ENCODE data around the gene PERP. TPM values are rescaled to one million over a fixed set of nuclear protein-coding genes. Genes with fewer than 3 reads are reported as not detected.

Gene PERP
- total RNA-seq, 1 donor from 2014 or later: 33.2 TPM

DNA sequence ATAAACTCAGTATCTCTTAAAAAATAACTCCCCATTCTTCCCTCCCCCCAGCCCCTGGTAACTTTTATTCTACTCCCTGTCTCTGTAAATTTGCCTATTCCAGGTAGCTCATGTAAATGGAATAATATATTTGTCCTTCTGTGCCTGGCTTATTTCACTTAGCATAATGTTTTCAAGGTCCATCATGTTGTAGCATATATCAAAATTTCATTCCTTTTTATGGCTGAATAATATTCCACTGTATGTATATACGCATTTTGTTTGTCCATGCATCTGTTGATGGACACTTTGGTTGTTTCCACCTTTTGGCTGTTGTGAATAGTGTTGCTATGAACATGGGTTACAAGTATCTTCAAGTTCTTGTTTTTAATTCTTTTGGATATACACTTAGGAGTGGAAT lies 13.0 kb downstream of the PERP start:
- TF ChIP-seq, protein P1, sequence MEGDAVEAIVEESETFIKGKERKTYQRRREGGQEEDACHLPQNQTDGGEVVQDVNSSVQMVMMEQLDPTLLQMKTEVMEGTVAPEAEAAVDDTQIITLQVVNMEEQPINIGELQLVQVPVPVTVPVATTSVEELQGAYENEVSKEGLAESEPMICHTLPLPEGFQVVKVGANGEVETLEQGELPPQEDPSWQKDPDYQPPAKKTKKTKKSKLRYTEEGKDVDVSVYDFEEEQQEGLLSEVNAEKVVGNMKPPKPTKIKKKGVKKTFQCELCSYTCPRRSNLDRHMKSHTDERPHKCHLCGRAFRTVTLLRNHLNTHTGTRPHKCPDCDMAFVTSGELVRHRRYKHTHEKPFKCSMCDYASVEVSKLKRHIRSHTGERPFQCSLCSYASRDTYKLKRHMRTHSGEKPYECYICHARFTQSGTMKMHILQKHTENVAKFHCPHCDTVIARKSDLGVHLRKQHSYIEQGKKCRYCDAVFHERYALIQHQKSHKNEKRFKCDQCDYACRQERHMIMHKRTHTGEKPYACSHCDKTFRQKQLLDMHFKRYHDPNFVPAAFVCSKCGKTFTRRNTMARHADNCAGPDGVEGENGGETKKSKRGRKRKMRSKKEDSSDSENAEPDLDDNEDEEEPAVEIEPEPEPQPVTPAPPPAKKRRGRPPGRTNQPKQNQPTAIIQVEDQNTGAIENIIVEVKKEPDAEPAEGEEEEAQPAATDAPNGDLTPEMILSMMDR (IDR thresholded peaks at IDR 0.05): no peak
- Histone ChIP-seq H3K27me3 (no peaks in the 10 kb centered on the region), H3K27ac (no peak overlapping the region), H3K36me3 (peaks cover 13% of the 10 kb centered on the region), H3K9me3 (no peaks in the 10 kb centered on the region), H3K4me1 (no peaks in the 10 kb centered on the region), H3K4me3 (no peak overlapping the region)
- DNase-seq (no peak), ATAC-seq (no peak)
- intact Hi-C loops (cut with DNase I): no loop called here

DNA sequence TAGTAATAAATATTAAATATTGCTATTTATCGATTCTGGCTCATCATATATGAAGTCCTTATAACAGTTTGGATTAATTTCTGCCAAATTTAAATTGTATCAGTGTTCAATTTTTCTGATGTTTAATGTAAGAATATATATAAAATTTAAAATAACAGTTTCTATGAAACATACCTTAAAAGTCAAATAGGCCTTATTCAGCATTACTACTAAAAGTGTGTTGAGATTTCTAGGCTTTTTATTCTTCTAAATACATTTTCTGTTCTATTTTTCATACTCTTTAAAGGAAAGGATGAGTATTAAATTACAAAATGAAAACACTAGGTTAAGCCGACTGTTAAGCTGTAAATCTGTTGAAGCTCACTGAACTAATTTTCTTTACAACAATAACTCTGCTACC lies 13.6 kb downstream of the PERP start:
- no peak overlapping the region for H3K27ac ChIP-seq

DNA sequence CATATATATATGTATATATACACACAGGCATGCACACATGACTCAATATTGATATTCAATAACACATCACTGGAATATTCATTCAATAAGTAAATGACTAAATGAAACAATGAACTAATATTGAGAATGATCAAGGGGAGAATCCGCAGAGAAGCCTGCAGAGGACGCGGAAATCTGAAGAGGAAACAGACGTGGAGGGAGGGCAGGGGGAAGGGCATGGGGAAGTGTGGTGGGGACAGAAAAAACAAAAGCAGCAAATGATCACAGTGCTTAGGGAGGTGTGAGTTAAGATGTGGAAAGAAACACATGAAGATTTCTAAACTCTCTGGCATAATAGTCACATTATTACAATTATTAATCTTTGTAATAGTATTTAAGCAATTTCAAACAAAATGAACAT lies 14.5 kb downstream of the PERP start:
- intact Hi-C loops (cut with DNase I): no loop called here
- ATAC-seq: no peak

More for the DNA sequence above, 13.6 kb downstream of the PERP start:
- intact Hi-C loops (cut with DNase I): no loop called here
- no peaks in the 10 kb centered on the region for H3K9me3 ChIP-seq
- peaks cover under 1% of the 10 kb centered on the region for H3K4me1 ChIP-seq
- no peaks in the 10 kb centered on the region for H3K27me3 ChIP-seq
- H3K36me3 ChIP-seq: peaks cover 13% of the 10 kb centered on the region
- TF ChIP-seq, protein P1 (IDR thresholded peaks at IDR 0.05): no peak
- DNase-seq (no peak), ATAC-seq (no peak)
- H3K4me3 ChIP-seq: no peak overlapping the region

GRCh38 chr6:138089325-138089724 lies 17.9 kb downstream of the PERP start:
- Histone ChIP-seq H3K9me3 (no peaks in the 10 kb centered on the region), H3K4me1 (peaks cover 8% of the 10 kb centered on the region), H3K36me3 (peaks cover 2% of the 10 kb centered on the region), H3K27me3 (no peaks in the 10 kb centered on the region), H3K4me3 (no peak overlapping the region), H3K27ac (no peak overlapping the region)
- no peak for DNase-seq
- intact Hi-C loops (cut with DNase I): no loop called here
- TF ChIP-seq, protein P1 (IDR thresholded peaks at IDR 0.05): no peak
- no peak for ATAC-seq

More for the DNA sequence above, 14.5 kb downstream of the PERP start:
- H3K4me1 ChIP-seq: peaks cover 8% of the 10 kb centered on the region
- no peak for DNase-seq
- no peaks in the 10 kb centered on the region for H3K9me3 ChIP-seq
- TF ChIP-seq, protein P1 (IDR thresholded peaks at IDR 0.05): no peak
- no peak overlapping the region for H3K27ac ChIP-seq
- no peaks in the 10 kb centered on the region for H3K27me3 ChIP-seq
- no peak overlapping the region for H3K4me3 ChIP-seq
- peaks cover 13% of the 10 kb centered on the region for H3K36me3 ChIP-seq

DNA sequence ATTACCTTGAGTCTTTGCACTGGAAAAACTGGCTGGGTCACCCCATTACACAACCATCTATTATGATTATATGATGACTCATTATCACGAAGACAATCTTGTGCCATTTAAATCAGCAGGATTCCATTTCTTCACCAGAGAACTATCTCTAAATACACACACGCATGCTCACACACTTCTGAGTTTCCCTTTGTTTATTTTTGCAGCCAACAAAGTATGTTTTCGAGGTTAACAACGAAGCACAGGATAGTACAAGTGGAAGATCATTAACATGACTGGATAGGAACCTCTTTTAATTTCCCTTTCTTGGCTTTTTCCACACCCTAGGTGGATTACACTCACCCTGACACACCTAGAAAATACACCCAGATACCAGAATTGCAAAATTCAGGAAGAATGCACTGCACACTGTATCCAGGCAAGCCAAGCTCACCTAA lies 18.9 kb downstream of the PERP start:
- no peaks in the 10 kb centered on the region for H3K9me3 ChIP-seq
- ATAC-seq (peak; percentile 41), DNase-seq (no peak)
- no peaks in the 10 kb centered on the region for H3K27me3 ChIP-seq
- H3K4me1 ChIP-seq: peaks cover 8% of the 10 kb centered on the region
- intact Hi-C loops (cut with DNase I): no loop called here
- TF ChIP-seq, protein P1 (IDR thresholded peaks at IDR 0.05): no peak
- H3K4me3 ChIP-seq: no peak overlapping the region
- no peak overlapping the region for H3K27ac ChIP-seq
- H3K36me3 ChIP-seq: no peaks in the 10 kb centered on the region

Measured in upper lobe of right lung (tissue), 1 donor.